CD4-positive, alpha-beta T cell treated with Interleukin-15 for 4 hours (primary cell): ENCODE data around the gene ASCC3.
"Not testable (repeated sequence)": the region's sequence is repeated elsewhere in the genome, so short reads cannot be mapped to it uniquely, and the experiment has no call there.

Experiments used
- DNase-seq: peaks from one replicate; pipeline ENCODE4 v3.0.0-alpha.2; 2020; ENCODE audit warnings: low spot score

ASCC3 gene

DNA sequence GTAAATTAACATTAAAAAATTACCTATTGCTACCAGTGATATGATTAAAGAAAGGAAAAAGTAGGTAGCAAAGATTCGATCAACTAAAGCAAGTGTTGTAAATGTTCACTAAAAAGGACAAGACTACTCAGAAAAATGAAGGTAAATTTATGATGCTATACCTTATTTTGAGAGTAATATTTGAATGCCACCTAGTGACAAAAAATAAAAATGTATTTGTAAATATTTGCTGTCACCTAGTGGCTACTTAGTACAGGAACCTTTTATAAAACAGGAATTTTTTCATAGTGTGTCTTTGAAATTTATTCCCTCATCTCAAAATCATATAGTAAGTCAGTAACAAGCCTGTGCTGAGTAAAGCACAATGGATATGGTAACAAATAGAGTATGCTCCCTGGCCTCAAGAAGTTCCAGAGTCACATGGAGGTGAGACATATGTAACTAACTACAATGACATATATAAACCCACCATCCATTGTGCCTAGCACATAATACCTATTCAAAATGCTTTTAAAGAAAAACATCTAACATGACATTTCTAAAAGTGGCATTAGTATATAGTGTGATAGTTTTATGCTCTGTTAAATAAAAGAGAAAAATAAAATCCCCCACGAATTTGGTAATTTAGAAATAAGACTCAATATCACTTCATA, 223.3 kb downstream of the ASCC3 start:
- DNase-seq = no peak

DNA sequence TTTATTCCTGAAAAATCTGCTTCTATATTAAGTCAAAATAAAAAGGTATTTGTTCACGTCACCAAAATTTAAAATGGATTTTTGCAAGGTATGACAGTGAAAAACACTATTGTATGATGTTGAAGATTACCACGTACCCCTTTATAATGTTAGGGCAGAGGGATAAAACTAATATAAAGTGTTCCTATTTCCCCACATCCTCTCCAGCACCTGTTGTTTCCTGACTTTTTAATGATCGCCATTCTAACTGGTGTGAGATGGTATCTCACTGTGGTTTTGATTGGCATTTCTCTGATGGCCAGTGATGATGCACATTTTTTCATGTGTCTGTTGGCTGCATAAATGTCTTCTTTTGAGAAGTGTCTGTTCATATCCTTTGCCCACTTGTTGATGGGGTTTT, 240.0 kb downstream of the ASCC3 start:
- not testable (repeated sequence) for DNase-seq

DNA sequence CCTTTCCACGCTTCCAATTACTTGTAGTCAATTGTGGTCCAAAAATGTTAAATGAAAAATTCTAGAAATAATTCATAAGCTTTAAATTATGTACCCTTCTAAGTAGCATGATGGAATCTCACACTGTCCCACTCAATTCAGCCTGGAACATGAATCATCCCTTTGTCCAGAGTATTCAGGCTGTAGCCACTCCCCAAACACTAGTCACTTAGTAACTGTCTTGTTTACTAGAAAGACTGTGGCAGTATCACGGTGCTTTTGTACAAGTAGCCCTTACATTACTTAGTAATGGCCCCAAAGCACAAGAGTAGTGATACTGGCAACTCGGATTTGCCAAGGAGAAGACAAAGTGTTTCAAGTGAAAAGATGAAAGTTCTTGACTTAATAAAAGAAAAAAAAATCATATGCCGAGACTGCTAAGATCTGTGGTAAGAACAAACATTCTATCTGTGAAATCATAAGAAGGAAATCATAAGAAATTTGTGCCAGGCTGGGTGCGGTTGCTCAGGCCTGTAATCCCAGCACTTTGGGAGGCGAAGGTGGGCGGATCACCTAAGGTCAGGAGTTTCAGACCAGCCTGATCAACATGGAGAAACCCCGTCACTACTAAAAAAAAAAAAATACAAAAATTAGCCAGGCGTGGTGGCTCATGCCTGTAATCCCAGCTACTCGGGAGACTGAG, 247.9 kb downstream of the ASCC3 start:
- DNase-seq = no peak

DNA sequence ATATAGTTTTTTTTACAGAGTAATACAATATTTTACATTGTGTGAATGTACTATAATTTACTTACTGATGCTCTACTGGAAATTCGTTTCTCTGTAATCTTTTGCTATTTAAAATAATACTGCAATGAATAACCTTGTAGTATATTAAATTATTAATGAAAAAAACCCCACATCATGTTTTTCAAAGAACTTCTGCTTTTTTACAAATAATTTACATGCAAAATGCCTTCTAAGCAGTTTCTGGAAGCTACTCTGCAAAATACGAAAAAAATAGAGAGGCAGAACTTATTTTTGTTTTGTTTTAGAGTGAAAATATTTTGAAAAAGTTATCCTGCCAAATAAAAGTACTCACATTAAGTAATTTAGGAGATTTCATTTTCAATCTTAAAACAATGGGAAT, 250.6 kb downstream of the ASCC3 start:
- no peak for DNase-seq

DNA sequence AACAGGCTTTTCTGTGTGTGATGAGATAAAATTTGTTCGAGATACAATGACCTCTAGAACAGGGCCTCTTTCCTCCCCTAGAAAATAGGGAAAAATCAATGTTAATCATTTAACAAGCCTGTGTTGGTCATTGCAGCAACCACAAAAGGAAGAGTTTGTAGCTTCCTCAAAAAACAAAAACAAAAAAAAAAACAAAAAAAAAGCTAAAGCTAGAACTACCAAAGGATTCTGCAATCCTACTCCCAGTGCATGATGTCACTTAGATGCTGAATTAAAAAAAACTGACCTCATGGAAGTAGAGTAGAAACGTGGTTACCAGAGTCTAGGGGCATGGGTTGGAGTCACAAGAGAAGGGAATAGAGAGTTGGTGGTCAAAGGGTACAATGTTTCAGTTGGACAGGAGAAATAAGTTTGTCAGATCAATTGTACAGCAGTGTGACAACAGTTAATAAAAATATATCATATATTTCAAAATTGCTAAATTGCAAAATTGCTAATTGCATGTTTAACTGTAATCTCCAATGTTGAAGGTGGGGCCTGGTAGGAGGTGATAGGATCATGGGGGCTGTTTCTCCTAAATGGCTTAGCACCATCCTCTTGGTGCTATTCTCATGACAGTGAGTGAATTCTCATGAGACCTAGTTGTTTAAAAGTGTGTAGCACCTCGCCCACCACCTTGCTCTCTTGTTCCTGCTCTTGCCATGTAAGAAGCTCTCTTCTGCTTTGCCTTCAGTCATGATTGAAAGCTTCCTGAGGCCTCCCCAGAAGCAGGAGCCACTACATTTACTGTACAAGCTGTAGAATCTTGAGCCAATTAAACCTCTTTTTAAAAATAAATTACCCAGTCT, 253.0 kb downstream of the ASCC3 start:
- no peak for DNase-seq

DNA sequence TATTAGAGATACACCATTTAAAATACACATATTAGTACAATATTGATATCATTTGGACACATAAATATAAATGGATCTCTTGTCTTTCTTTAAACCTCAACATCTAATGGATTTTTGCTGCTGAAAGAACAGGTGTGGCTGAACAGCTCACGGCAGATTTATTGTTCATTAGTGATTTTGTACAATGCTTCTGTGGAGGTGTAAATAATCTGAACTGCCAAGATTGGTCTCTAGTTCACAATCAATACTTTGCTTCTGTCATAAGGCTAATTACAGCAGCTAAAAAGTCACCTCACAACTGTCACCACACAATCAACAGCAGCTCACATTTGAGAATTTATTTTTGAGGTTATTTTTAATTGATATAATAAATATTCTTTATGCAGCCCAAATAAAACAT, 254.4 kb downstream of the ASCC3 start:
- no peak for DNase-seq

DNA sequence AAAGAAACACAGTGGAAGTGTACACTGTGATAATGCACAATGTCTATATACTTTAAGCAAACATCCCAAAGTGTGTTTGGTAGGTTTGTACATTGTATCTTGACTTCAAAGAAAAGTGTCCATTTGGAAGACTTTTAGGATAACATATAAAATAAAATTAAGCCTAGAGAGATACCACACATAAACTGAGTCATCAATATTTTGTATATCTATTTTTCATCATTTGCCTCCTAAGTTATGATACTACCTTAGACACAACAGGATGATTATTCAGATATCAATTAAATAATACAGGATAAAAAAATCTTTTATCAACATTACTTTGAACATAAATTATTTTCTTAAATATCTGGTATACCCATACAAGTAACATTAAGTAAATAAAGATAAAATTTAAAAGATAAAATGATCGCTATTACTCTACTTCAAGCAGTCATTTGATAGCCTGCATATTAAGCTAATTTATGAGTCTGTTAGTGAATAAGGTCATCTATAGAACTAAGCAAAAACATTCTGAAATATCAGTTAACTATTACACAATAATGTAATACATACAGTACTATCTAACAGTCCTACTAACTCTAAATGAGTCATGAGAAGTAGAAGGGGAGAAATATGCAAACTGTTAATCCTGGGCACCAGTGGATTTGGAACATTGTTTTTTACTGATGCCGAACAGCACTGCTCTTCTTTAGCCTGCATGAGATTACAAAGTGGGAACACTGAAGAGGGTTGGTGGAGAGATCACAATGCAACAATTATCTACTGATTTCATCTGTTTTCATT, 258.0 kb downstream of the ASCC3 start:
- no peak for DNase-seq

DNA sequence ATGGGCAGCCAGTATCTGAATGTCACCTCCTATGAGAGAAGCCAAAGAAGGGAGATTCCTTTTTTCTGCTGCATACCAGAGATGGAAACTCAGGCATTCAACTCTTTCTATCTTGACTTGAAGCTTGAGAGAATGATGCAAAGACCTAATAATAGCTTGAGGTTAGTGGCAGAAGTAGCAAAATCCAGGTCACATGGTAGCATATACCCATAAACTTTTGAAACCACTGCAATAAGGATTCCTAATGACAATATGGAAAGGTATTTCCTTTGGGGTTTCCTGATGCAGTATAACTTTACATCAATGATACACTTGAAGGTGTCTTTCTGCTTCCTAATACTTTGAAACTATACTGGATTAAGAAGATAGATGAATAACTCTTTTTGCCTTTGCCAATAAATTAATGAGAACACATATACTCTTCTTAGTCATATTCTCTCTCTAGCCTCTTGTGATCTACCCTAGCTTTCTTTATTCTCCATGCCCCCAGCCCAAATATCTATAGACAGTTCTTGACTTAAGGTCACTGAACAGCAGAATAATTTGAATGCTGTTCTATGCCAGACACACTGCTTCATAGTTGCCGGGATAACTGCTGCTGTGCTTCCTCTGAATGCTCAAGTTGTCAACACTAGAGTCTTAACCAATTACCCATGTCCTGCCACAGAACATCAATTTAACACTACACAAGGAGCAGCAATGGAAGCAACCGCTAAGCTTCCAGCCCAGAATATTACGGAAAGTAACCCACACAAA, 260.9 kb downstream of the ASCC3 start:
- no peak for DNase-seq

DNA sequence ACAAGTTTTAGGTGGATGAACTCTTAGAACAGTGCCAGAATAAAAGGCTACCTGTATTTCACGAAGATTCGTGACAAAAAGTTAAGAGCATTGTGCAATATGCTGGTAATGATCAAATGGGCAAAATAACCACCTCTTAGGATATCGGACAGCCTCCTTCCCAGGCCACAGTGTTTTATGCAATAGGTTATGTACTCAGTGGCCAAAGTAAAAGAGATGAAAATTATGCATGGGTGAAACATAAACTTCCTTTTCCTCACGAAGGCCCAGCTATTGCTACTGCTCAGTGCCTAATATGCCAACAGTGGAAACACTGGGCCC, 262.8 kb downstream of the ASCC3 start:
- no peak for DNase-seq

DNA sequence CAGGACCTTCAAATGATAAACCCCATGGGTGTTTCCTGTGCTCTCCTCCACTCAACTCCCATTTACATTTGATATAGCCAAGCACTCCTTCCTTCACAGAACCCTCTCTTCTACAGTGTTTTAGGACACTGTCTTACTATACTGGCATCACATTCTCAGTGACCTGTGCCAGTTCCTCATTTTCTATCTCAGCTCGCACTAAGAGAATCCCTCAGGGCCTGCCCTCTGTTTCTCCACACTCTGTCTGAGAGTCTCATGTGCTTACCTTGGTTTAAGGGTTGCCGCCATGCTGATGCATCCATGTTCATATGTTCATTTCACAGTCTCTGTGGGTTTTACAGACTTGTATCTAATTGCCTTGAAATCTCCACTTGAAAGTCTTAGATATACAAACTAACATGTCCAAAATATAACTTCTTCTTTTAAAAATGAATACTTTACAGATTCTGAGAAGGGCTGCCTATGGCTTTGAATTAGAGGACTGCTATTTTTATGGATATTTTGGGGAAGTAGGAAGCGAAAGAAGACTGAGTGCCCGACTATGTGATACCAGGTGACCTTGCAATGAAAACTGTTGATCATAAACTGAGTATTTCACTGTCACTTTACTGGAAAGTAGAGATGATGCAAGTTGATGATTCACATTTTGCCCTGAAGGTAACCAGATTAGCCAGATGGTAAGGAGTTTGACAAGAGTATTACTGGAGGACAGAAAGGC, 263.3 kb downstream of the ASCC3 start:
- no peak for DNase-seq

DNA sequence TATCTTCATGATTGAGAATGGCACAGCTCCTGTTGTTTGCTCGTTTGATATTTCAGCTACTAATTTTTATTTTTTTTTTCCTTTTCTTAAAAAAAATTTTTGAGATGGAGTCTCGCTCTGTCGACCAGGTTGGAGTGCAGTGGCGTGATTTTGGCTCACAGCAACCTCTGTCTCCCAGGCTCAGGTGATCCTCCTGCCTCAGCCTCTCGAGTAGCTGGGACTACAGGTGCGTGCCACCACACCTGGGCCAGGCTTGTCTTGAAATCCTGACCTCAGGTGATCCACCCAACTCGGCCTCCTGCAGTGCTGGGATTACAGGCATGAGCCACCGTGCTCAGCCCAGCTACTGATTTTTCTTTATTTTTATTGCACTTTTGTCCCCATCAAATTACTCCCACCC, 266.2 kb downstream of the ASCC3 start:
- no peak for DNase-seq

DNA sequence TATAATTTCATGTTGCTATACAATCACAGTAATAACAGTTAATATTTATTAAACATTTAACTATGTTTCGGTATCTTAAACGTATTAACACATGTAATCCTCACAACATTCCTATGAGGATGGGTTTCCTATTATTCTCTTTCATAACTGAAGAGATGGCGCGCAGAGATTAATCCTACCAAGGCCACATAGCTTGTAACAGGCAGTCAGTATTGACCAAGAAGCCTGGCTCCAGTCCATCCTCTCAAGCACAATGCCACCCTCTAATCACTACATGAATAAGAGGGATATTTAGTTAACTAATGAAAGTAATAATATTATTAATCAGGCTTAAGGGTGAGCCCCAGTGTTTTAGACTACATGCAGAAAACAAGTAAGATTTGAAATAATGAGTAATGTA, 266.7 kb downstream of the ASCC3 start:
- DNase-seq = no peak

DNA sequence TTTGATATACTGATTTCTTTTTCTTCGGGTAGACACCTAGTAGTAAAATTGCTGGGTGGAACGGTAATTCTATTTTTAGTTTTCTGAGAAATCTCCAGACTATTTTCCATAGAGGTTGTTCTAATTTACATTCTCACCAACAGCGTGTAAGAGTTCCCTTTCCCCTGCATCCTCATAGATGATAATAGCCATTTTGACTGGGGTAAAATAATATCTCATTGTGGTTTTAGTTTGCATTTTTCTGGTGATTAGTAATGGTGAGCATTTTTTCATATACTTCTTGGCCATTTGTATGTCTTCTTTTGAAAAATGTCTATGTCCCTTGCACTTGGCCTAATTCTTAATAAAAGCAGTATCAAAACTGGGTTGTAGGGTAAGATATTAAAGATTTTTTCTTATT, 267.5 kb downstream of the ASCC3 start:
- DNase-seq = no peak

DNA sequence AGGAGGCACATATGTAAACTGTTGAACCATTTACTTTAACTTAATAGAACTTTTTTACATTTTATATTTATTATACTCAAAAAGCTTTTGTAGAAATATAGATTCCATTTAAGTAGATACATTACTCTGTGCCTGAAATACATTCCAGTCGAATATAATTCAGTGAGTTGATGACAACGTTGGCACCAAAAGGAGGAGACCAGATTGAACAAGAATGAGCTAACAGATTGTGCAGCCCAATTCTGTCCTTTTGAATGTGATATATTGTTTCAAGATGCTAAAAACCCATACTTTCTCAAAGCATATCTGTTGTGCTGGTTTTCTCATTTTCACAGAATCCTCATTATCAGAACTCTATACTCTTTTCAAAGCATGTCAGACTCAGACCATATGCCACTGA, 269.0 kb downstream of the ASCC3 start:
- no peak for DNase-seq

DNA sequence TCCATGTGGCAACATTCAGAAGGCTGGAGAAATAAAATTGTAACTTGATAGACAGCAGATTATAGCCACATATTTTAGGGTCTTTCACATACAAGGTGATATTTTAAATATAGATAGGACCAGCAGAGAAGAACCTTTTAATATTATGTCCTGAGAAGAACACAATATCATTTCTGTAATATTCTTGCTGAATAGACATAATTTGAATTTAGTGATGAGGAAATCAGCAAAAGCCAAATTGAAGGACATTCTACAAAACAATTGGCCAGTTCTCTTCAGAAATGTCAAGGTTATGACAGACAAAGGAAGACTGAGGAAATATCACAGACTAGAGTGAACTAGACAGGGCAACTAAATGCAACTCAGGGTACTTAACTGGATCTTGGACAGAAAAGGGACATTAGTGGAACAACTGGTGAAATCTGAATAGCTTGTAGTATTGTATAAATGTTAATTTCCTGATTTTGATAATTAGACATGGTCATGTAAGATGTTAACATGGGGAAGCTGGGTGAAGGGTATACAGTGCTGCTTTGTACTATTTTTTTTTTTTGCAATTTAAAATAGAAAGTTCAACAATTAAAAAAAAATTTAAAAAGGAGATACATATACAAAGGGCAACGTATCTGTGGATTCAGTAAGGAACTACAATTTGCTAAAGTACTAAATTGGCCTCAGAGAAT, 281.9 kb downstream of the ASCC3 start:
- DNase-seq = no peak

DNA sequence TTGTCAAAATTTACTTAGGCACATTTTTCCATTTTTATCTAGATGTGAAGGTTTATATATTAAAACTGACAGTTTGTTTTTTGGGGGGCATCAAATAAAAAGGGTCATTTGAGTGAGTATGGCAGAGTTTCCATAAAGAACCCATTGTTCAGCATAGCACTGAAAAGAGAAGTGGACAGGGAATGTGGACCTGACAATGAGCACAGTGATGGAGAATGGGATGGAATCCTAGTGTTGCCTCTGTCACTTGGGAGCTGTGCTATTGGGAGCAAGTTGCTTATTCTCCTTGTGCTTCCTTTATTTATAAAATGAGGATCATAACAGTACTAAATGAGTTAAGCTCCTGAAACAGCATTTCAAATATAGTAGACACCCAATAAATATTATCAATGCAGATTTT, 285.7 kb downstream of the ASCC3 start:
- no peak for DNase-seq

DNA sequence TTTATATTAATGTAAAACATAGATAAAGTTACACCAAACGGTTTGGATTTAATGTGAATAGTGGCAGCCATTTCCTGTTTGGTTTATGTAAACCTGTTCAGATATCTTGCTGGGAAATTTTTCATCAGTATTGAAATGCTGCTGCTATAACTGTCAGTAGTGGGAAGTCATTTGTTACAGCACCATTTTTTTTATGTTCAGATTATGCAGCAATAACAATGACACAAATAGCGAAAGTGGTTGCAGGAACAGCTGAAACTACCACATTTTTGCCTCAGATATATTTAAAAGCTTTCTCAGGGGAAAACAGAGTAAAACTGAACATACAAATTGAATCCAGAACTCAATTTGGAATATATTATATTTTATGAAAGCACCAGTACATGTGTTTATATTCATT, 287.6 kb downstream of the ASCC3 start:
- no peak for DNase-seq

DNA sequence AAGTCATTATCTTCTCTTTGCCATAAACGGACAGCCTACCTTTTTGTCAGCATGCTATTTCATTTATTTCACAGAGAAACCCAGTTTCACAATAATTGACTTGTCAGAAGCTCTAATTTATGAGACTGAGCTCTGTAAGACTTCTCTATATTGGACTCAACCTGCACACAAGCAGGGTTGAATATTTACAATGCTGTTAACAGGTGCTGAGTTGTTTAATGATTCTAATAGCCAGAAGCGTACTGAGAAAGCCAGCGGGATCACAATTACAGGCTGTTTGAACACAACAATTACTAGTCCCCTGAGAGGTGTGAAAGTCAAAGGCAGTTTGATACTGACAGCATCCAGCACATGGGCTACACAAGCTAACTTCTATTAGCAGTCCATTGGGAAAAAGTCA, 288.2 kb downstream of the ASCC3 start:
- no peak for DNase-seq

DNA sequence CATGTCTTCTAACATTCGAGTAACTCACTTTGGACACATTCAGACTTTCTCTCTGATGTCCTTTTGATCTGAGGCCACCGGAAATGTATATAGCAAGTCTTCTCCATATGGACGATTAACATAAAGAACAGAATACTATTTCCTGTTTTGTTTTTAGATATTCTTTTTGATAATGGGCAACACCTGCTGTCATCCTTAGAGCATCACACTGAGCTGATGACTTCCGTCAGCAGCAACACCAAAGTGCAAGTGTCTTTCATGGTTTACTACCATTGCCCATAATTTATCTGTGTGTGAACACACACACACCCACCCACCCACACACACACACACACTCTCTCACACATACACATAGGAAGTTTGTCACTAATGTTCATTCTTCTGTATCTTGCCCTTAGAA, 303.7 kb downstream of the ASCC3 start:
- no peak for DNase-seq

DNA sequence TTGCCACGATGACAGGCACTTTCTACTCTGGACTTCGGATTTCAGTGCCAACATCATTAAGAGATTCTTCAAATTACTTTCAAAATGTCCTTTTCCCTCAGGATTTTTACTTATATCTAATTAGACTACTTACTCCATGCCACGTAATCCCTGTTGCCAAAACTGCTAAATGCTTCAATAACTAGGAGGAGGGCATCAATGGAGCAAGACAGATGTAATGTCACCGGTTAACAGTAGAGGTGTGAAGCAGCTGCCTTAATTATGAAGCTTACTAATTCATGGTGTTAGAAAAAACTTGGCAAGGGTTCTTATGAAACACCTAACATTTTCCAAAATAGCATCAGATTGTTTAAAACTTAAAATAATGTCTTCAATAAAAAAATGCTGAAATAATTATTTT, 305.2 kb downstream of the ASCC3 start:
- no peak for DNase-seq

DNA sequence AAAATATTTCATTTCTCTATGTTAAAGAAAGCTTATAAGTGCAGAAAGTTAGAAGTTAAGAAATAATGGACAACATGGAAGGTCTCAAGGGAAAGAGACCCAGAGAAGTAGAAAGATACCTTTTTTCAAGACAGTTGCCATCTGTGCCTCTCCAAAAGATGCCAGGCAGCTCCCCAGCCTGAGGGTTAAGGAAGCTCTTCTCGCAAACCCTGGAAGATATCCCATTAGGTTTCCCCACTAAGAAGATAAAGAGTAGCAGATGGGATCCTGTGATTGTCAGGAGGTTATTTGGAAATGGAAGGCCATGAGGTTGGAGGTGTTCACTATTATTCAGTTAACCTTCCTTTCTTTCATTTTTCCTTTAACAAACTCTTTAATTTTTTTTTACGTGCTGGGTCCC, 306.3 kb downstream of the ASCC3 start:
- DNase-seq = no peak
